HG03175 (cell line): ENCODE measurements around the gene COQ4.

Experiments used
- ATAC-seq: cut with Tn5 transposase; IDR thresholded peaks from one replicate; pipeline ENCODE4 v1.9.1; 2021; ENCODE audit warnings: mild to moderate bottlenecking, moderate library complexity; ENCODE audit not compliant: unreplicated experiment

The COQ4 gene

GRCh38 chr9:128372188-128372641 is 49.6 kb downstream of the COQ4 start:
- ATAC-seq = no peak

GRCh38 chr9:128372784-128373183 is 50.1 kb downstream of the COQ4 start:
- ATAC-seq = no peak

GRCh38 chr9:128374221-128374675 is 51.6 kb downstream of the COQ4 start:
- ATAC-seq = no peak

GRCh38 chr9:128375865-128376264 is 53.2 kb downstream of the COQ4 start:
- ATAC-seq = no peak

GRCh38 chr9:128382261-128382660 is 59.6 kb downstream of the COQ4 start:
- ATAC-seq = no peak

- no peak for ATAC-seq
Observed at GRCh38 chr9:128383007-128383753, 60.5 kb downstream of the COQ4 start.
